Coronary artery (tissue), 2 donors: ENCODE results near the gene BAZ1B.

ENCODE experiments used
- DNase-seq: peaks from one replicate; pipeline ENCODE4 v3.0.0-alpha.2; 2017; ENCODE audit warnings: low spot score
- H3K27ac ChIP-seq, 2 donors: fragments of 200-600 bp; sonication (generic); one replicate each; pipeline ENCODE4 v1.5.1; 2016 to 2019
- H3K4me3 ChIP-seq: fragments of 200-600 bp; sonication (generic); 2 replicates; pipeline ENCODE4 v1.5.1; 2016; ENCODE audit warnings: mild to moderate bottlenecking, moderate library complexity
- TF ChIP-seq, protein P1 (sequence below): fragments of 200-600 bp; sonication (generic); IDR thresholded peaks from one replicate; pipeline ENCODE4 v1.5.1; 2019; ENCODE audit warnings: antibody characterized with exemption

The BAZ1B gene

DNA sequence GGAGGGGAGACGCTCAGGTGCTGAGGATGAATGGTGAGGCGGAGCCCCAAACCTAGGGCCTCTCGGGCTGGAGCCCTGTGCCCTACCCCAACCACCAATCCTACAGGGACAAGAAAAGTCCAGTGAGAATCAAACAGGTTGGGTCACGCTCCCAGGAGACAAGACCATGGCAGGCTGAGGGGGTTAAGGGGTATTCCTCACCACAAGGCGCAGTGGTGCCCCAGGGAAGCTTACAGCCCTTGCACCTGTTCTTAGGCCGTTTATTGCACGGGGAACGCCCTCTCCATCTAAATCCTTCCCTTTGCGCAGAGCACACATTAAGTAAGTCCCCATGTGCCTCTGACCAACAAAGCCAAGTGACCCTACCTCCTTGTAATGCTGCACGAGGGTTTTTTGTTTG, 85.0 kb downstream of the BAZ1B start:
- DNase-seq, result no peak
- H3K27ac ChIP-seq, result no peak overlapping the region
- TF ChIP-seq, protein P1, sequence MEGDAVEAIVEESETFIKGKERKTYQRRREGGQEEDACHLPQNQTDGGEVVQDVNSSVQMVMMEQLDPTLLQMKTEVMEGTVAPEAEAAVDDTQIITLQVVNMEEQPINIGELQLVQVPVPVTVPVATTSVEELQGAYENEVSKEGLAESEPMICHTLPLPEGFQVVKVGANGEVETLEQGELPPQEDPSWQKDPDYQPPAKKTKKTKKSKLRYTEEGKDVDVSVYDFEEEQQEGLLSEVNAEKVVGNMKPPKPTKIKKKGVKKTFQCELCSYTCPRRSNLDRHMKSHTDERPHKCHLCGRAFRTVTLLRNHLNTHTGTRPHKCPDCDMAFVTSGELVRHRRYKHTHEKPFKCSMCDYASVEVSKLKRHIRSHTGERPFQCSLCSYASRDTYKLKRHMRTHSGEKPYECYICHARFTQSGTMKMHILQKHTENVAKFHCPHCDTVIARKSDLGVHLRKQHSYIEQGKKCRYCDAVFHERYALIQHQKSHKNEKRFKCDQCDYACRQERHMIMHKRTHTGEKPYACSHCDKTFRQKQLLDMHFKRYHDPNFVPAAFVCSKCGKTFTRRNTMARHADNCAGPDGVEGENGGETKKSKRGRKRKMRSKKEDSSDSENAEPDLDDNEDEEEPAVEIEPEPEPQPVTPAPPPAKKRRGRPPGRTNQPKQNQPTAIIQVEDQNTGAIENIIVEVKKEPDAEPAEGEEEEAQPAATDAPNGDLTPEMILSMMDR, result no peak

GRCh38 chr7:73436031-73436929, 85.8 kb downstream of the BAZ1B start:
- no peak for DNase-seq
- Histone ChIP-seq H3K4me3 (no peak overlapping the region), H3K27ac (no peak overlapping the region)
- TF ChIP-seq, protein P1, result no peak

More for the DNA sequence above, 85.0 kb downstream of the BAZ1B start:
- H3K4me3 ChIP-seq, result no peak overlapping the region

DNA sequence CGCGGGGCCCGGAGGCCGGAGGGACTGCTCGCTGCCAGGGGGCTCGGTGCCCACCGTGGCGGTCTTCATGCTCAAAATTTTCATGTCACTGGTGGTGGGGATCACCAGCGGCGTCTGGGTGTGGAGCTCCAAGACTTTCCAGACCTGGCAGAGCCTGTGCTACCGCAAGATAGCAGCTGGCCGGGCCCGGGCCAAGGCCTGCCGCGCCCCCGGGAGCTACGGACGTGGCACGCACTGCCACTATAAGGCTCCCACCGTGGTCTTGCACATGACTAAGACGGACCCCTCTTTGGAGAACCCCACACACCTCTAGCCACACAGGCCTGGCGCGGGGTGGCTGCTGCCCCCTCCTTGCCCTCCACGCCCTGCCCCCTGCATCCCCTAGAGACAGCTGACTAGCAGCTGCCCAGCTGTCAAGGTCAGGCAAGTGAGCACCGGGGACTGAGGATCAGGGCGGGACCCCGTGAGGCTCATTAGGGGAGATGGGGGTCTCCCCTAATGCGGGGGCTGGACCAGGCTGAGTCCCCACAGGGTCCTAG, 86.6 kb downstream of the BAZ1B start:
- no peak for DNase-seq
- H3K27ac ChIP-seq, result no peak overlapping the region
- TF ChIP-seq, protein P1, result no peak
- no peak overlapping the region for H3K4me3 ChIP-seq

DNA sequence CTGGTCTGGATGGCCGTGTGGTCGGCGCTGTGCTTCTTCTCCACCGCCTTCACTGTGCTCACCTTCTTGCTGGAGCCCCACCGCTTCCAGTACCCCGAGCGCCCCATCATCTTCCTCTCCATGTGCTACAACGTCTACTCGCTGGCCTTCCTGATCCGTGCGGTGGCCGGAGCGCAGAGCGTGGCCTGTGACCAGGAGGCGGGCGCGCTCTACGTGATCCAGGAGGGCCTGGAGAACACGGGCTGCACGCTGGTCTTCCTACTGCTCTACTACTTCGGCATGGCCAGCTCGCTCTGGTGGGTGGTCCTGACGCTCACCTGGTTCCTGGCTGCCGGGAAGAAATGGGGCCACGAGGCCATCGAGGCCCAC, 87.4 kb downstream of the BAZ1B start:
- no peak for DNase-seq
- TF ChIP-seq, protein P1, result no peak
- no peak overlapping the region for H3K27ac ChIP-seq
- H3K4me3 ChIP-seq, result no peak overlapping the region

GRCh38 chr7:73433924-73434700, 88.0 kb downstream of the BAZ1B start:
- Histone ChIP-seq H3K4me3 (peak overlapping the region; percentile 69), H3K27ac (no peak overlapping the region)
- no peak for DNase-seq
- TF ChIP-seq, protein P1, result no peak

DNA sequence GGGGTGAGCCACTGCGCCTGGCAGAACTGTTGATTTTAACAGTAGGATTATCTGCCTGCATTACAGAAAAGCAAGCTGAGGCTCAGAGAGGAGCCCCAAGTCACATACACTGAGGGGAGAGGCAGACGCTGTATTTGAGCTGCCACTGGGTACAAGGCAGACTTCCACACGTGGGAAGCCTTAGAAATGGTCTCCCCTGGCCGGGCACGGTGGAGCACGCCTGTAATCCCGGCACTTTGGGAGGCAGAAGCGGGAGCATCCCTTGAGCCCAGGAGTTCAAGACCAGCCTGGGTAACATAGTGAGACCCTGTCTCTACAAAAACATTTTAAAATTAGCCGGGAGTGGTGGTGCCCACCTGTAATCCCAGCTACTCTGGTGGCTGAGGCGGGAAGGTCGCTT, 89.4 kb downstream of the BAZ1B start:
- no peak for DNase-seq
- H3K27ac ChIP-seq, result no peak overlapping the region
- peak overlapping the region; percentile 69 for H3K4me3 ChIP-seq
- TF ChIP-seq, protein P1, result no peak
